Immature natural killer cell (primary cell): ENCODE results near the gene CD2BP2. TPM values are rescaled to one million over a fixed set of nuclear protein-coding genes. Genes with fewer than 3 reads are reported as not detected.
A peak's percentile ranks its signal among the peaks of the same experiment; 100 is the strongest.
"Not testable (repeated sequence)": the region's sequence is repeated elsewhere in the genome, so short reads cannot be mapped to it uniquely, and the experiment has no call there.

Experiments used
- DNase-seq, 3 donors: peaks; one replicate each; pipeline ENCODE4 v3.0.0; 2022; ENCODE audit warnings: mixed read lengths in 1 of 3
- H3K27ac Mint-ChIP-seq, 6 donors: one replicate each; pipeline ENCODE4 v1.8.0; 2020; ENCODE audit warnings: mixed read lengths in 6 of 6, mild to moderate bottlenecking in 5 of 6, inconsistent platforms in 4 of 6, moderate library complexity in 3 of 6
- H3K27me3 Mint-ChIP-seq, 3 donors: one replicate each; pipeline ENCODE4 v1.8.0; 2020 to 2021; ENCODE audit warnings: low read depth in 3 of 3, mild to moderate bottlenecking in 3 of 3, mixed read lengths in 3 of 3, moderate library complexity in 3 of 3, inconsistent platforms in 1 of 3
- H3K36me3 Mint-ChIP-seq, 3 donors: one replicate each; pipeline ENCODE4 v1.8.0; 2020; ENCODE audit warnings: mixed read lengths in 3 of 3, inconsistent platforms in 2 of 3, mild to moderate bottlenecking in 2 of 3
- H3K4me1 Mint-ChIP-seq, 2 donors: one replicate each; pipeline ENCODE4 v1.8.0; 2020; ENCODE audit warnings: inconsistent platforms in 2 of 2, mild to moderate bottlenecking in 2 of 2, mixed read lengths in 2 of 2, moderate library complexity in 1 of 2
- H3K4me3 Mint-ChIP-seq, 5 donors: one replicate each; pipeline ENCODE4 v1.8.0; 2020; ENCODE audit warnings: mild to moderate bottlenecking in 5 of 5, mixed read lengths in 5 of 5, inconsistent platforms in 3 of 5, moderate library complexity in 3 of 5
- H3K9me3 Mint-ChIP-seq, 6 donors: one replicate each; pipeline ENCODE4 v1.8.0; 2020; ENCODE audit warnings: mild to moderate bottlenecking in 6 of 6, mixed read lengths in 6 of 6, inconsistent platforms in 4 of 6, moderate library complexity in 3 of 6
- polyA plus RNA-seq, 3 donors: library from polyadenylated mRNA; unstranded; fragments of 300-500 nt; fragmentation: Illumina TruSeq; gene quantifications; one replicate each; pipeline ENCODE4 v1.2.3, GENCODE V29; 2021

CD2BP2 gene
- polyA plus RNA-seq, 3 donors from 2014 or later, result 39.9 to 54.3 (median 42.9) TPM

GRCh38 chr16:30352488-30353401 lies 2.4 kb downstream of the CD2BP2 start:
- no peaks in the 10 kb centered on the region for H3K9me3 Mint-ChIP-seq
- H3K4me3 Mint-ChIP-seq, result peak overlapping the region; percentile 17 to 47 (median 43)
- DNase-seq, result no peak
- H3K27me3 Mint-ChIP-seq, result peaks cover 8 to 29% (median 22%) of the 10 kb centered on the region in 3 donors
- peaks cover 0 to 27% (median 4%) of the 10 kb centered on the region in 3 donors for H3K36me3 Mint-ChIP-seq
- H3K27ac Mint-ChIP-seq, result peak overlapping the region; percentile 14 to 76 (median 47)
- peaks cover 72 to 75% of the 10 kb centered on the region in 2 donors for H3K4me1 Mint-ChIP-seq

DNA sequence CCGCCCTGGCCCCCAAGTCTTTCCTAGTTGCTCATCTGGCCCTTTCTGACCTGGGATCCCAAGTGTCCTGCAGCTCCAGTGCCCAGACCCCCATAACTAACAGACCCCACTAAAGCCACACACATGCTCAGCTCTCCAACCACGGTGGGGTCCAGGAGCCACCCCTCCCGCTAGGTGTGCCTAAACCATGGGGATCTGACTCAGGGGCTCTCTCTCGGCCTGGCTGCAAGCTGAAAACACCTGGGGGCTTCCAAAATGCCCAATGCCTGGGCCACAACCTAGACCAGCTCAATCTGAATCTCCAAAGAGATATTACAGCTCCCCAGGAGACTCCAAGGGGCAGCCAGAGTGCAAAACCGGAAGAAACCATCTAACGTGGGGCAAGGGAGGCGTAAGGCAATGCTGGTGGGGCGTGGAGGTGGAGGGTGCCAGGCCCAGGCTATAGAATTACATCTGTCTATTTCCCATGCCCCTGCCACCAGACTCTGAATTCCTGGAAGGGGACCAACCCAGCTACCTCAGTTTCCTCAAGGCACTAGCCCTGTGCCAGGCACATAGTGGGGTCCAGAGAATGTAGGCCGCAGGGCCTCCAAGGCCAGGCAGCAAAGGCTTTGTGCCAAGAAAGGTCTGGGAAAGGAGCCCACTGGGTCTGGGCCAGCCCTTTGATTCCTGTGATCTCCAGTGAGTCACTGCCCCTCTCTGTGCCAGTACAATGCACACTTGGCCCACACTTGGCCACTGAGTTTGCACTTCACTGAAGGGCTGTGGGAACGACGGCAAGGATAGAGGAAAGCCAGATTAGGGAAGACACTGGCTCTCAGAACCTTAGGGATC lies 3.3 kb downstream of the CD2BP2 start:
- peak overlapping the region; percentile 91 to 97 (median 92) for H3K27ac Mint-ChIP-seq
- peaks cover 72% of the 10 kb centered on the region in 2 donors for H3K4me1 Mint-ChIP-seq
- peaks cover 0 to 27% (median 0%) of the 10 kb centered on the region in 3 donors for H3K36me3 Mint-ChIP-seq
- no peak for DNase-seq
- no peaks in the 10 kb centered on the region for H3K9me3 Mint-ChIP-seq
- peak overlapping the region in 4 of 5 donors; percentile 40 to 91 (median 62) for H3K4me3 Mint-ChIP-seq
- peaks cover 8 to 29% (median 21%) of the 10 kb centered on the region in 3 donors for H3K27me3 Mint-ChIP-seq

GRCh38 chr16:30351001-30351441 lies 4.1 kb downstream of the CD2BP2 start:
- peaks cover 67 to 70% of the 10 kb centered on the region in 2 donors for H3K4me1 Mint-ChIP-seq
- no peaks in the 10 kb centered on the region for H3K9me3 Mint-ChIP-seq
- H3K4me3 Mint-ChIP-seq, result peak overlapping the region; percentile 67 to 91 (median 73)
- H3K27me3 Mint-ChIP-seq, result peaks cover 8 to 29% (median 22%) of the 10 kb centered on the region in 3 donors
- no peak for DNase-seq
- H3K36me3 Mint-ChIP-seq, result peaks cover 0 to 27% (median 0%) of the 10 kb centered on the region in 3 donors
- H3K27ac Mint-ChIP-seq, result peak overlapping the region; percentile 91 to 97 (median 92)

- Mint-ChIP-seq H3K36me3 (peaks cover 0 to 27% (median 0%) of the 10 kb centered on the region in 3 donors), H3K27ac (peak overlapping the region; percentile 91 to 97 (median 92)), H3K9me3 (no peaks in the 10 kb centered on the region), H3K27me3 (peaks cover 8 to 25% (median 21%) of the 10 kb centered on the region in 3 donors), H3K4me3 (peak overlapping the region; percentile 67 to 91 (median 73)), H3K4me1 (peaks cover 60 to 64% of the 10 kb centered on the region in 2 donors)
- DNase-seq, result peak; percentile 80 to 86 (median 84)
These were observed 4.8 kb downstream of the CD2BP2 start for GRCh38 chr16:30350134-30350871.

GRCh38 chr16:30349675-30350074 lies 5.4 kb downstream of the CD2BP2 start:
- Mint-ChIP-seq H3K27me3 (peaks cover 4 to 21% (median 16%) of the 10 kb centered on the region in 3 donors), H3K4me3 (peak overlapping the region; percentile 67 to 91 (median 73)), H3K9me3 (no peaks in the 10 kb centered on the region), H3K4me1 (peaks cover 55 to 61% of the 10 kb centered on the region in 2 donors), H3K36me3 (peaks cover 0 to 27% (median 0%) of the 10 kb centered on the region in 3 donors), H3K27ac (peak overlapping the region; percentile 91 to 97 (median 92))
- peak; percentile 62 to 65 (median 64) for DNase-seq

DNA sequence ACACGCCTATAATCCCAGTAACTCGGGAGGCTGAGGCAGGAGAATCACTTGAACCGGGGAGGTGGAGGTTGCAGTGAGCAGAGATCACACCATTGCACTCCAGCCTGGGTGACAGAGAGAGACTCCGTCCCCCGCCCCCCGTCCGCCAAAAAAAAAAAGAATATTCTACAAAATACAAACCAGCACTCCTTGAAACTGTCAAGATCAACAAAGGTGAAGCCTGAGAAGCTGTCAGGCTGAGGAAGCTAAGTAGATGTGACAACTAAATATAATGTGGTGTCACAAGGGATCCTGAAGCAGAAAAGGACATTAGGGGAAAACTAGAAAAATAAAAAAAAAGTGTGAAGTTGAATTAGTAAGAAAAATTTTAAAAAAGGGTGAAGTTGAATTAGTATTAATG lies 6.2 kb downstream of the CD2BP2 start:
- Mint-ChIP-seq H3K27me3 (peaks cover 4 to 15% (median 14%) of the 10 kb centered on the region in 3 donors), H3K9me3 (no peaks in the 10 kb centered on the region), H3K36me3 (peaks cover 0 to 20% (median 0%) of the 10 kb centered on the region in 3 donors), H3K27ac (peak overlapping the region; percentile 91 to 97 (median 92)), H3K4me1 (peaks cover 48 to 53% of the 10 kb centered on the region in 2 donors), H3K4me3 (peak overlapping the region; percentile 67 to 91 (median 73))
- no peak for DNase-seq

DNA sequence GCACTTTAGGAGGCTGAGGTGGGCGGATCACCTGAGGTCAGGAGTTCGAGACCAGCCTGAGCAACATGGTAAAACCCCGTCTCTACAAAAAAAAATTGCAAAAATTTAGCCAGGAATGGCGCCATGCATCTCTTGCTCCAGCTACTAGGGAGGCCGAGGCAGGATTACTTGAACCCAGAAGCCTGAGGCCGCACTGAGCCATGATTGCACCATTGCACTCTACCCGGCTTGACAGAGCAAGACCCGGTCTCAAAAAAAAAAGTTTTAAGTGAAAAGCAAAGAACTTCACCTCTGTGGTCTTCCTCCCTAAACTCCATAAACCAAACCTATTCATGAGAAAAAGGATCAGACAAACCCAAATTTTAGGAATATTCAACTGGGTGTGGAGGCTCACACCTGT lies 7.0 kb downstream of the CD2BP2 start:
- H3K4me3 Mint-ChIP-seq, result no peak overlapping the region
- H3K27me3 Mint-ChIP-seq, result peaks cover 4 to 15% (median 14%) of the 10 kb centered on the region in 3 donors
- H3K36me3 Mint-ChIP-seq, result peaks cover 0 to 13% (median 0%) of the 10 kb centered on the region in 3 donors
- peak overlapping the region in 3 of 6 donors; percentile 17 to 48 (median 20) for H3K27ac Mint-ChIP-seq
- no peak for DNase-seq
- H3K9me3 Mint-ChIP-seq, result no peaks in the 10 kb centered on the region
- peaks cover 44 to 46% of the 10 kb centered on the region in 2 donors for H3K4me1 Mint-ChIP-seq

GRCh38 chr16:30346286-30346685 lies 8.8 kb downstream of the CD2BP2 start:
- H3K36me3 Mint-ChIP-seq, result peaks cover 0 to 3% (median 0%) of the 10 kb centered on the region in 3 donors
- no peaks in the 10 kb centered on the region for H3K9me3 Mint-ChIP-seq
- H3K4me3 Mint-ChIP-seq, result no peak overlapping the region
- H3K4me1 Mint-ChIP-seq, result peaks cover 26 to 30% of the 10 kb centered on the region in 2 donors
- peak overlapping the region in 2 of 6 donors; percentile 6 to 72 for H3K27ac Mint-ChIP-seq
- no peak for DNase-seq
- peaks cover 4 to 14% (median 13%) of the 10 kb centered on the region in 3 donors for H3K27me3 Mint-ChIP-seq

DNA sequence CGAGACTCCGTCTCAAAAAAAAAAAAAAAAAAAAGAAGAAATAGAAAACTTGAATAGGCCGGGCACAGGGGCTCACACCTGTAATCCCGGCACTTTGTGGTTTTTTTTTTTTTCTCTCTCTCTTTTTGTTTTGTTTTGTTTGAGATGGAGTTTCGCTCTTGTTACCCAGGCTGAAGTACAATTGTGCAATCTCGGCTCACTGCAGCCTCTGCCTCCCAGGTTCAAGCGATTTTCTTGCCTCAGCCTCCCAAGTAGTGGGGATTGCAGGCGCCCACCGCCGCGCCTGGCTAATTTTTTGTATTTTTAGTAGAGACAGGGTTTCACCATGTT lies 11.7 kb downstream of the CD2BP2 start:
- H3K27me3 Mint-ChIP-seq, DNase-seq, H3K36me3 Mint-ChIP-seq, H3K4me1 Mint-ChIP-seq, H3K4me3 Mint-ChIP-seq, H3K9me3 Mint-ChIP-seq, H3K27ac Mint-ChIP-seq: not testable (repeated sequence)

- no peaks in the 10 kb centered on the region for H3K9me3 Mint-ChIP-seq
- no peaks in the 10 kb centered on the region for H3K36me3 Mint-ChIP-seq
- no peaks in the 10 kb centered on the region for H3K4me1 Mint-ChIP-seq
- H3K27ac Mint-ChIP-seq, result no peak overlapping the region
- no peak overlapping the region for H3K4me3 Mint-ChIP-seq
- peaks cover 0 to 2% (median 0%) of the 10 kb centered on the region in 3 donors for H3K27me3 Mint-ChIP-seq
- no peak for DNase-seq
These were observed 12.2 kb downstream of the CD2BP2 start for GRCh38 chr16:30342751-30343490.

DNA sequence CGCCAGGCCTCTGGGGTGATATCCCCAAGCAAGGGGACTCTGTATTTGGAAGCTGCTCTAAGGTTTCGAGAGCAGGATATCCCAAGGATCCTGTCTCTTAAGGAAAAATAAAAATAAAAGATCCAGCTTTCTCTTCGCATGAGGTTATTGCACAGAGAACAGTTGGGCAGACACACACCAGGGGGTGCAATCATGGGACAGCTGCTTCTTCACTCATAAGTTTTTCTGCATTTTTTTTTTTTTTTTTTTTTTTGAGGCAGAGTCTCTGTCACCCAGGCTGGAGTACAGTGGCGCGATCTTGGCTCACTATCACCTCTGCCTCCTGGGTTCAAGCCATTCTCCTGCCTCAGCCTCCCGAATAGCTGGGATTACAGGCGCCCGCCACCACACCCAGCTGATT lies 13.1 kb downstream of the CD2BP2 start:
- H3K27ac Mint-ChIP-seq, H3K27me3 Mint-ChIP-seq, DNase-seq, H3K4me1 Mint-ChIP-seq, H3K9me3 Mint-ChIP-seq, H3K4me3 Mint-ChIP-seq, H3K36me3 Mint-ChIP-seq: not testable (repeated sequence)

- peaks cover 7 to 8% of the 10 kb centered on the region in 2 donors for H3K4me1 Mint-ChIP-seq
- no peak overlapping the region for H3K27ac Mint-ChIP-seq
- no peaks in the 10 kb centered on the region for H3K36me3 Mint-ChIP-seq
- no peak overlapping the region for H3K4me3 Mint-ChIP-seq
- no peak for DNase-seq
- peaks cover 0 to 1% (median 0%) of the 10 kb centered on the region in 3 donors for H3K27me3 Mint-ChIP-seq
- H3K9me3 Mint-ChIP-seq, result no peaks in the 10 kb centered on the region
These were observed 14.5 kb downstream of the CD2BP2 start for GRCh38 chr16:30340621-30341020.
